ENCODE data around the gene DNPEP.
"Not testable (repeated sequence)": the region's sequence is repeated elsewhere in the genome, so short reads cannot be mapped to it uniquely, and the experiment has no call there.

DNPEP gene

DNA sequence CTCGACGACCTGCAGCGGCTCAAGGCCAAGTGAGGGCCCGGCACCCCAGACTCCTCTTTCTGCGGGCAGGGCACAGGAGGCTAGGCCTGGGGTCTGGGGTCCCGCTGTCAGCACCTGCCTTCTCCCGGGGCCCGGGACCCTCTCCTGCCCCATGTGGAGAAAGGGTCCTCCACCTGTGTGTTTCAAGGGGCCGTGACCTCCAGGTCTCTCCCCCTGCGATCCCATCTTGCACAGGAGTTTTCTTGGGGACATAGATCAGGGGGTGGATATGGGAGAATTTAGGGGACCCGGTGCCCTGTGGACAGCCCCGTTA is 31.3 kb upstream of the DNPEP start:
- no peak for DNase-seq

GRCh38 chr2:219418155-219419011 is 30.7 kb upstream of the DNPEP start, which contains the start of gene DES:
TSS of gene DES (plus strand) at chr2:219418377. CDS start at chr2:219418463, 86 bp downstream.
- no peak for DNase-seq

- DNase-seq = peak; percentile 33
Measured at GRCh38 chr2:219417374-219417773, 29.7 kb upstream of the DNPEP start.

DNA sequence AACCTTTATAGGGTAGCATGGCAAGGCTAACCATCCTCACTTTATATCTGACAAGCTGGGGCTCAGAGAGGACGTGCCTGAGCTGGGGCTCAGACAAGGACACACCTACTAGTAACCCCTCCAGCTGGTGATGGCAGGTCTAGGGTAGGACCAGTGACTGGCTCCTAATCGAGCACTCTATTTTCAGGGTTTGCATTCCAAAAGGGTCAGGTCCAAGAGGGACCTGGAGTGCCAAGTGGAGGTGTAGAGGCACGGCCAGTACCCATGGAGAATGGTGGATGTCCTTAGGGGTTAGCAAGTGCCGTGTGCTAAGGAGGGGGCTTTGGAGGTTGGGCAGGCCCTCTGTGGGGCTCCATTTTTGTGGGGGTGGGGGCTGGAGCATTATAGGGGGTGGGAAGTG is 29.2 kb upstream of the DNPEP start:
- no peak for DNase-seq

DNA sequence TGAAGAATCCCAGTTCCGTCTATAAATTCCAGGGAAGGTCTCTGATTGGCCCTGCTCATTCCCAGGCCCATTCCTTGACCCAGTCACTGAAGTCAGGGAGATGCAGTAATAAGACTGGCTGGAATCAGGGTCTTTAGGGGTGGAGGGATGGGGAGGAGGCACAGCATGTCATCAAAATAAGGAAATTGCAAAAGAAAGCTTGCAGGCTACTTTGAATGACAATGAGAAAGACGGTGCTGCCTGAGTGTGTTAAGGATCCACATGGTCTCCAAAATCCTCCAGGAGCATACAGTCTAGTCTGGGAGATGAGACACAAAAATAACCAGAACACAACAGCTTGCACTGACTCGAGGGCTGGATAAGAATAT is 28.5 kb upstream of the DNPEP start:
- no peak for DNase-seq

DNA sequence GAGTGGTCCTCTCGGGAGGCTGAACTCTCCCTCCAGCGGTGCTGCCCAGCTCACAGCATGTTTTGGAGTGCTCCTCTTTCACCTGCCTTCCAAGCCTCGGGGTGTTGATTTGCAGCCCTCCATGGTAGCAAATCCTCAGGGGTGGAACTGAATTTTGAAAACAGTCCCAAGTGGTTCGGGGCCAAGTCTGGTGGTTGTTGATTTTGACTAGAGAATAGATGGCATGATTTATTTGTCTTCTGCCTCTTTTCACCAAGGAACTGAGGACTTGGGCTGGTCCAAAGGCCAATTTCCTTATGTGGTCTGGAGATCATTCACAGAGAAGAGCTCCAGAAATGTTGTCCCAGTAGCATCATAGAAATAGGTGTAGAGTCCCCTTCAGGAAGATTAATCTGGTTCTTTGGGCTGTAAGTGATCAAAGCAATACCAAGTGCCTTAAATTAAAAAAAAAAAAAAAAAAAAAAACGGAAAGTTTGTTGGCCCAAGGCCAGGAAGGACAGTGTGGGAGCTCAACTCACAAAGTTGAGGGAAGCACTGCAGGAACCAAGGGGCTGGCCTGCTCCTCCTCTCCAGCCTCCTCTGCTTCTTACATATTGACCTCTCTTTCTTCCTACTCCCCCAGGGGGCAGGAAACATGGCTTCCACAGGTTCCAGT is 28.0 kb upstream of the DNPEP start:
- DNase-seq = no peak

GRCh38 chr2:219414857-219415256 is 27.1 kb upstream of the DNPEP start:
- no peak for DNase-seq

- no peak for DNase-seq
Measured at GRCh38 chr2:219410390-219410789, 22.7 kb upstream of the DNPEP start.

DNA sequence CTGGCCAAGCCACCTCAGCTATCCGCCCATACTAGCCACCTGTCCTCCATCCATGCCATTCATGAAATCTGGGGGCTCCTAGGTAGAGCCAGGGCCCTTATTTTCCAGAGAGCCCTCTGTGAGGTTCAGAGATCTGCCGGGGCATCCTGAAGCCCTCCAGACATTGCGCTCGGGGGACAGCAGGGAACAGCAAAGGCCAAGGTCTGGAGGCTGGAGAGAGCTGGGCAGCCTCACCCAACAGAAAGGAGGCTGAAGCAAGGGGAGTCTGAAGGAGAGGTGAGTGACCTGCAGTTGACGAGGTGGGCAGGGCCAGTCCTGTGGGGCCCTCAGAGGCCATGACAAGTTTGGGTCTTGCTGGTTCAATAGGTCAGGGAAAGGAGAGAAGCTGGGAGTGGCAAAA is 21.9 kb upstream of the DNPEP start:
- DNase-seq = no peak

- no peak for DNase-seq
Measured at GRCh38 chr2:219408631-219409030, 20.9 kb upstream of the DNPEP start.

- no peak for DNase-seq
Measured at GRCh38 chr2:219408204-219408603, 20.5 kb upstream of the DNPEP start.

DNA sequence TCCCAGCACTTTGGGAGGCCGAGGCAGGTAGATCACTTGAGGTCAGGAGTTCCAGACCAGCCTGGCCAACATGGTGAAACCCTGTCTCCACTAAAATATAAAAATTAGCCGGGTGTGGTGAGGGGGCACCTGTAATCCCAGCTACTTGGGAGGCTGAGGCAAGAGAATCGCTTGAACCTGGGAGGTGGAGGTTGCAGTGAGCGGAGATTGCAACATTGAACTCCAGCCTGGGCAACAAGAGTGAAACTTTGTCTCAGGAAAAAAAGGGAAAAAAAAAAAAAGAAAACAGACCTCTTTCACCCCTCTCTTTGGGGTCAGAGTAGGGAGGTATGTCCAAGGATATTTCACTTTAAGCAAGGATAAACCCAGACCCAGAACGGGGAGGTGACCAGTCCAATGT is 19.6 kb upstream of the DNPEP start:
- DNase-seq = not testable (repeated sequence)

DNA sequence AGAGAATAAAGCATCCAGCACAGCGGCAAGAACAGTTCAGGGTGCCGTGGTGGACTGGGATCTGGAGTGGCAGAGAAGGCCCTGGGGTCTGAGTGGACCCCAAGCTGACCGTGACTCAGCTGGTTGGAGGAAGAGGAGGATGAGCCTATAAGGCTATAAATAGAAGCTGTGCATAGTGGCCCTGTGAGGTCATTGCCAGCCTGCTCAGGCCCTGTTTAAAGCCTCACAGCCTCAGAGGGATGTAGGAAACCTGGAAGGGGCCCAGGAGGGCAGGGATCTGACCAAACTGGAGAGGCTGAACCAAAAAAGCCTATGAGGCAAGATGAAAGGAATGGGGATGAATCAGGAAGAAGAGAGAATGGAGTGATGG is 19.1 kb upstream of the DNPEP start:
- DNase-seq = no peak

DNA sequence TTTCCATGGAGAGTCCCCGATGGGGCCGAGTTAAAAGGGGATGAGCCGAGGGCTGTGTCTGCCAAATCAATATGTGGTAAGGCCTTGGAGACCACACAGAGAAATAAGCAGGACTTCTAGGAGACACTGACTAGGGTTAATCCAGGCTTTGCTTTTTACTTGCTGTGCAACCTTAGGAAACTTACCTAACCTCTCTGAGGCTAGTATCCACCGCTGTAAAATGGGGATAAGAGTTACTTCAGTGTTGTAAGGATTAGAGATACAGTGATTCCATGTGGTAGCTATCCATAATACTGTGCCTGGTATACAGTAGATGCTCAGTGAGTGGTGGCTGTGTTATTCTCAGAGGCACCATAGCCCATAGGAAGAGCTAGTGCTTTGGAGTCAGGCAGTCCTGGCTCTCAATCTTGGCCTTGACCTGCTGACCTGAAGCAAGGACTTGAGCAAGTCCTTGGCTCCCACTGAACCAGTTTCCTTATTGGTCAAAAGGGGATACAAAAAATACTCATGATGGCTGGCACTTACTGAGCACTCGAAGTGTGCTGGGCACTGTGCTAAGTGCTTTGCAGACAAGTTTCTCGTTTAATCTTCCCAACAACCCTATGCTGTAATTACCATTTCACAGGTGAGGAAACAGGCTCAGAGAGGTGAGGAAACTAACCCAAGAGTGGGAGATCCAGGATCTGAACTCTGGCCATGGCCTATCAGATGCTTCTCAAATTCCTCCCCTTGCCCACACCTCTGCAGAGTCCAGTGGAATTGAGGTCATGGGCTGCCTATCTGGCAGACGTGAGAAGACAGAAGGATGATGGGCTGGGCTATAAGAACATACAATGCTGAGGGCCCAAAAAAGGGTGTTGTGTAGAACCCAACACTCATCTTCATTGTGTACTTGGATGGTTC is 18.5 kb upstream of the DNPEP start:
- DNase-seq = no peak

- no peak for DNase-seq
Measured at GRCh38 chr2:219405451-219405850, 17.7 kb upstream of the DNPEP start.

DNA sequence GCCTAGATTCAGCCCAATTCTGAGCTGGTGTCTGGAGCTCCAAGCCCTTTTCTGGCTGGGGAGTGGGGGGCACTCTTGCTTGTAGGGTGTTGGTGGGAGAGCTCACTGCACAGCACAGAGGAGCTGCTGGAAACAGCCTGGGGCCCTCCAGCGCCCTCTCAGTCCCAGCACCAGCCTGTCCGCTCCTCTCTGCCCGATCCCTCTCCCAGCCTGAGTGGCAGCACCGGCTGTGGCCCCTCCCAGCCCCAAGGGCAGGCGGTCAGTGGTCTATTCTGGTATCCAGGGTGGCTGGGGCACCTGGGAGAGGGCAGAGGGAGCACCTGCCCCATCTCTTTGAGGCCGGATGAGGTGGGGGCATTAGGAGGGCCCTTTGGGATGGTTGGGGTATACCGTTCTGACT is 17.2 kb upstream of the DNPEP start:
- DNase-seq = no peak

- no peak for DNase-seq
Measured at GRCh38 chr2:219404291-219404910, 16.7 kb upstream of the DNPEP start.

- no peak for DNase-seq
Measured at GRCh38 chr2:219403861-219404260, 16.1 kb upstream of the DNPEP start.

DNA sequence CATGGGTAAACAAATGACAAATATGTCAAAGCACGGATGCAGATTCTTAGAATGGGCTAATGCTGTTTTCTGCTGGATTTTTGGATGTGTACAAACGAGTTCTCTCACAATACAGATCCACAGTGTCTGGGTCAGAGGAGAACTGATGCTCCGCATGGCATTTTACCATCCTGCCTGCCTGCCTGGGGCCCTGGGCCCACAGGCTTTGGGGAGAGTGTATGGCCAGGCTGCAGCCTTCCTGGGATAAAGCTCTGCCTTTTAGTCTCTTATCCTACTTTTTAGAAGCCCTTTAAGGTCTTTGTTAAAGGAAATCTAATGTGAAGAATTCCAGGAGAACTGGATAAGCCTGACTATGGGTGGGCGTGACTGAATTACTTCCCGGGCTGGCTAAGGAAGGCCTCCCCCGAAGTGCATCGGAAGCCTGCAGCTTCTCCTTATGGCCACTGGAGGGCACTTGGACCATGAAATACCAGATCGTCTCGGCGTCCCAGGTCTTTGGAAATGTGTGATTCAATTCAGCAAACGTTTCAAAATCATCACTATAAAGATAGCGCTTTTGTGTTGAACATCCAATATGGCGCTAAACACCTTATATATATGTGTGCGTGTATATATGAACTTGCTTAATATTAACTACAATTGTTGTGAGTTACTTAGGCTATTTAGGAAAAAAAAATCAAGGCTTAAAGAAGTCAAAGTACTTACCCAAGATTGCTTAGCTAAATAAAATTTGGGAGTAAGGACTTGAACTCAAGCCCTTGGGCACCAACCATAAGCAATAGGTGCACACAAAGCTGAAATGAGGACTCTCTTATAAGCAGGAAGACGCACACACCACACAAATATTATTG is 15.2 kb upstream of the DNPEP start:
- DNase-seq = peak; percentile 85

GRCh38 chr2:219401606-219402005 is 13.9 kb upstream of the DNPEP start:
- no peak for DNase-seq

- DNase-seq = no peak
Measured at GRCh38 chr2:219400562-219400961, 12.8 kb upstream of the DNPEP start.
